ENCODE results near the gene ATP6V0B. TPM values are rescaled to one million over a fixed set of nuclear protein-coding genes. Genes with fewer than 3 reads are reported as not detected.

The ATP6V0B gene
- total RNA-seq, 1 donor from 2014 or later, result 205 TPM

DNA sequence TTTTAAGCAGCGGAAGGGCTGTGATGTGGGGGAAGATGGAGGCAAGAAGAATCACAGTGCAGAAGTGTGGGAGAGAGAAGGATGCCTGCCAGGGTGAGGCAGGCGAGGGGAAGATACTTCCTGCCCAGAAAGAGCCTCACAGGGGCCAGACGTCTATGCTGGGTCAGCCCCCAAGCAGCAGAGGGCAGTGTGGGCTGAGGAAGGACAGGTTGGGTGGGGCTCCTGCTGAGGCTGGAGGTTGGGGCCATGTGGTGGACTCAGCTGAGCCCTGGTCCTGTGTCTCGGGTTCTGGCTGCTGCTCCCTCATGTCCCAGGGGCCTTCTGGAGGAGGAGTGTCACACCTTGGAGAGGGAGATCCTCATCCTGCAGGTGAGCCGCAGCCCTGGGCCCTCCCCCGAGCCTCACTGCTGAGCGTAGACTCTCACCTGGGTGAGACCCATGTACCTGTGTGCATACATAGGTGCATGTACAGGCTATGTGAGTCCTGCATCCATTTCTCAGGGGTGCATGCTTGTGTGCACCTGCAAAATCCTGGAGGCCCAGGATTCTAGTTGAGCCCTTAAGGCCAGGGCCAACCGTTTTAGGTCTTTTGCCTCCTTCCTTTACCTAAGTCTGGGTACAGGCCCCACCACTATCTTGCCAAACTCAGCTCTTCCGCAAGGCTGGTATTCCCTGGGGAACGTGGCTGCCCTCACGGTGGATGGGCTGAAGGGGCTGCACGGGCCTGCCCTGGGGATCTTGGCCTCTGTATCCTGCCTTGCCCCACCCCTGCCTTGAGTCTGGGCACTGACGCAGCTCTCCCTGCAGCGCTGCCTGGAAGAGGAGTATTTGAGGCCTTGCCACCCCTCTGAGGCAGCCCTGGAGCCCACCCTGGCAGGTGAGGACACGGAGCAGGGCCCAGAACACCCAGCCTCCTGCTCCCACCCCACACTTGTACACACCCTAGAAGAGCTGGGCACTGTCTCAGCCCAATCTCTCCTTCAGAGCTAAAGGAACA, 20.3 kb downstream of the ATP6V0B start:
- TF ChIP-seq, protein P1, sequence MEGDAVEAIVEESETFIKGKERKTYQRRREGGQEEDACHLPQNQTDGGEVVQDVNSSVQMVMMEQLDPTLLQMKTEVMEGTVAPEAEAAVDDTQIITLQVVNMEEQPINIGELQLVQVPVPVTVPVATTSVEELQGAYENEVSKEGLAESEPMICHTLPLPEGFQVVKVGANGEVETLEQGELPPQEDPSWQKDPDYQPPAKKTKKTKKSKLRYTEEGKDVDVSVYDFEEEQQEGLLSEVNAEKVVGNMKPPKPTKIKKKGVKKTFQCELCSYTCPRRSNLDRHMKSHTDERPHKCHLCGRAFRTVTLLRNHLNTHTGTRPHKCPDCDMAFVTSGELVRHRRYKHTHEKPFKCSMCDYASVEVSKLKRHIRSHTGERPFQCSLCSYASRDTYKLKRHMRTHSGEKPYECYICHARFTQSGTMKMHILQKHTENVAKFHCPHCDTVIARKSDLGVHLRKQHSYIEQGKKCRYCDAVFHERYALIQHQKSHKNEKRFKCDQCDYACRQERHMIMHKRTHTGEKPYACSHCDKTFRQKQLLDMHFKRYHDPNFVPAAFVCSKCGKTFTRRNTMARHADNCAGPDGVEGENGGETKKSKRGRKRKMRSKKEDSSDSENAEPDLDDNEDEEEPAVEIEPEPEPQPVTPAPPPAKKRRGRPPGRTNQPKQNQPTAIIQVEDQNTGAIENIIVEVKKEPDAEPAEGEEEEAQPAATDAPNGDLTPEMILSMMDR (IDR thresholded peaks at IDR 0.05), result no peak
- Histone ChIP-seq H3K27ac (no peak overlapping the region), H3K36me3 (peaks cover 5% of the 10 kb centered on the region), H3K4me3 (no peak overlapping the region), H3K4me1 (peaks cover 16% of the 10 kb centered on the region), H3K27me3 (ENCODE audit: low read depth) (no peaks in the 10 kb centered on the region), H3K9me3 (no peaks in the 10 kb centered on the region)
- intact Hi-C loops (cut with DNase I), result no loop called here
- ATAC-seq (no peak), DNase-seq (no peak)

DNA sequence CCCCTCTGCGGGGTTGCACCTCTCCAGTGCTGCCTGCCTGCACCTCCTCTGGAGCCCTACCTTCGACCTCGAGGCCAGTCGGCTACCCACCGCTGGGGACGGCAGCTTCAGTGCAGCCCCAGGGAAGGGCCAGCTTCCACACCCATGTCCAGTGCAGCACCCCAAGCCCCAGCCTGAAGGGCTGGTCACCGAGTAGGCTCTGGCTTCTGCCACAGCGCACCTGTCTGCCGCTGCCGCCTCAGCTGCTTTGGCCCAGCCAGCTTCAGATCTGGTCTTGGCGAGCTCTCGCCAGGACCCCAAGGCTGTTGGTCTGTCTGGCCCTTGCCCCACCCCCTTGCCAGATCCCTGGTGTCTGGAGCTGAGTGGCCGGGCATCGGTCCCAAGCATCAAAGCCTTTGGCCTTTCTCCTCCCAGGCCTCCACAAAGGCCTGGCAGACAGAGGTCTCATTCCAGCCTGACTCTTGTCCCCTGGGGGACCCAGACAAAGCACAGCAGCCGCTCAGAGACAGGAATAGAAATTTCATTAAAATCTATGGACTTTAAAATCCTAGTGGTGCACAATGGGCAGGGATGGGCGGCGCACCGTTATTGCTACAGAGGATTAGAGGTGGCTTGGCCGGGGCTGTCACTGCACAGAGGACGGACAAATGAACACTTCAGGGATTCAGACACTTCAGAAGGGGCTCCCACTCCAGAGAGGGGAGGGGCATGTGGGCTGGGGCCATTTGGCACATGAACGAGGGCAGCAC, 21.4 kb downstream of the ATP6V0B start:
- TF ChIP-seq, protein P1 (IDR thresholded peaks at IDR 0.05), result no peak
- H3K36me3 ChIP-seq, result peaks cover 16% of the 10 kb centered on the region
- ATAC-seq, result no peak
- H3K27me3 ChIP-seq (ENCODE audit: low read depth), result no peaks in the 10 kb centered on the region
- intact Hi-C loops (cut with DNase I), result no loop called here
- H3K27ac ChIP-seq, result no peak overlapping the region
- no peak for DNase-seq
- no peaks in the 10 kb centered on the region for H3K9me3 ChIP-seq
- peaks cover 8% of the 10 kb centered on the region for H3K4me1 ChIP-seq
- no peak overlapping the region for H3K4me3 ChIP-seq

DNA sequence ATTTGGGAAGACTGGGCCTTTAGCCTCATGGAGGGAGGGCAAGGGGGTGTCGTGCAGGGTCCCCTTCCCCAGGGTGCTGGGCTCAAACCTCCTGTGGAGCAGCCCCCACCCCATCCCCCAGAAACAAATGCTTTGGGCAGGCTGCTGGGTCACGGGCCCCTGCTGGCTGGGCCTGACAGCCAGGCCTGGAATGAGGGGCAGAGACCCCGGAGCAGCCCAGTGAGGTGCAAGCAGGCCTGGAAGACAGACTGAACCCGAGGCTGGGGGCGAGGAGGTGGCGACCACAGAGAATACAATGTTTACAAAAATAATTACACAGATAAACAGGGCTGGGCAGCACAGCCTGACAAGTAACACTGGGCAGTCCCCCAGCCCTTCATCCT, 22.0 kb downstream of the ATP6V0B start:
- Histone ChIP-seq H3K9me3 (no peaks in the 10 kb centered on the region), H3K27me3 (ENCODE audit: low read depth) (no peaks in the 10 kb centered on the region), H3K27ac (no peak overlapping the region), H3K36me3 (peaks cover 18% of the 10 kb centered on the region), H3K4me1 (peaks cover 8% of the 10 kb centered on the region), H3K4me3 (no peak overlapping the region)
- no peak for DNase-seq
- no peak for ATAC-seq
- TF ChIP-seq, protein P1 (IDR thresholded peaks at IDR 0.05), result no peak
- intact Hi-C loops (cut with DNase I), result no loop called here

DNA sequence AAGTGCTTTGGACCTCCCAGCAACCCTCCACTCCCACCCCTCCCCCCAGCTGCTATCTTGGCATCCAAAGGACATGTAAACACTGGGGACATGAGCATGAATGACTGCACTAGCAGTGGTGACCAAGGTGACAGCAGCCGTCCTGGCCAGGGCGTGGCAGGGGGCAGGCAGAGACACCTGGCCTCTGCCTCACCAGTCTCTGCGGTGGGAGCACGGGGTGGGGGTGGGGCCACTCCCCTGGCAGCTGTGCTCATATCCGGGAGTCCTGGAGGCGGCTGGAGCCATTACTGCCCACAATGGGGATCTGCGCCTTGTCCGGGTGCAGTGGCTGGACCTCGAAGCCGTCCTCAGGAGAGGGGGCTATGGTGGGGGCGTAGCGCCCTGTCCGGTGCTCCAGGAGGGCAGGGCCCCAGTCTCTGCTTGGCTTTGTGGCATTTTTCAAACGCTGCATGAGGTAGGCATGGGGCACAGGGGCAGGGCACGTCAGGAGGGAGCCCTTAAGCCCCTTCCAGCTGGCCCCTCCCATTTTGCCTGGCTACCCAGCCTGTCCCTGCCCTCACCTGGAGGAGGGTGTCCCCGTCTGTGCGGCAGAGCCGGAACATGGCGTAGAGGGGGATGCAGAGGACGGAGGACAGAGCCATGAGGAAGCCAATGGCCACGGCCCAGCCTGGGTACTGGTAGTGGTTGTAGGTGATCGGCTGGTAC, 22.7 kb downstream of the ATP6V0B start:
- intact Hi-C loops (cut with DNase I), result no loop called here

DNA sequence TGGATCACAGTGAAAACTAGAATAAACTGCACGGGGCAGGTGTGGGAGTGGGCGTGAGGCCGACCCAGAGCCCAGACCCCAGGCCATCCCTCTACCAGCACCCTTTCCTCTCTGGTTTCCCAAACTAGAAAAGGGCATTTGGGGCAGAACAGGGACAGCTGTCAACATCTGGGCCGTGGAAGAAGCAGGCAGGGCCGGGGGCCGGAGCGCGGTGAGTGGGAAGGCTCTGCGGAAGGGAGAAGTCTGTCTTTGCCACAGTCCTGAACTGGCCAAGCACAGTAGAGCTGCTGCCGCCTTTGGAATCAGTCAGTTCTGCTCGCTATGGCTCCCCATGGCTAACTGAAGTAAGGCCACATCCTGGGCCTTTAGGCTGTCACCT, 23.2 kb downstream of the ATP6V0B start:
- Histone ChIP-seq H3K4me1 (no peaks in the 10 kb centered on the region), H3K27me3 (ENCODE audit: low read depth) (no peaks in the 10 kb centered on the region), H3K27ac (no peak overlapping the region), H3K4me3 (no peak overlapping the region), H3K9me3 (no peaks in the 10 kb centered on the region), H3K36me3 (peaks cover 18% of the 10 kb centered on the region)
- intact Hi-C loops (cut with DNase I), result no loop called here
- TF ChIP-seq, protein P1 (IDR thresholded peaks at IDR 0.05), result no peak
- ATAC-seq, result no peak
- no peak for DNase-seq

More for the DNA sequence above, 22.7 kb downstream of the ATP6V0B start:
- DNase-seq, result no peak
- Histone ChIP-seq H3K36me3 (peaks cover 18% of the 10 kb centered on the region), H3K4me3 (no peak overlapping the region), H3K27me3 (ENCODE audit: low read depth) (no peaks in the 10 kb centered on the region), H3K4me1 (peaks cover 2% of the 10 kb centered on the region), H3K27ac (no peak overlapping the region), H3K9me3 (no peaks in the 10 kb centered on the region)
- no peak for ATAC-seq
- TF ChIP-seq, protein P1 (IDR thresholded peaks at IDR 0.05), result no peak

Measured in lower lobe of right lung (tissue), 2 donors.